Neural progenitor cell (in vitro differentiated cells): ENCODE data around the gene CAND2. TPM values are rescaled to one million over a fixed set of nuclear protein-coding genes. Genes with fewer than 3 reads are reported as not detected.

Experiments used
- DNase-seq: peaks from one replicate; pipeline ENCODE4 v3.0.0-alpha.2; 2016; ENCODE audit warnings: low spot score
- H2AFZ ChIP-seq: fragments of 200-600 bp; sonication (generic); replicated peaks from 2 replicates; pipeline ENCODE4 v1.6.1; 2016; ENCODE audit warnings: antibody characterized with exemption
- H3F3A ChIP-seq: fragments of 200-600 bp; sonication (generic); 2 replicates; pipeline ENCODE4 v1.6.1; 2016; ENCODE audit warnings: antibody characterized with exemption, low read depth
- H3K27ac ChIP-seq: fragments of 200-600 bp; sonication (generic); 2 replicates; pipeline ENCODE4 v1.5.1; 2016; ENCODE audit warnings: mild to moderate bottlenecking
- H3K27me3 ChIP-seq: fragments of 200-600 bp; sonication (generic); 2 replicates; pipeline ENCODE4 v1.6.1; 2016; ENCODE audit warnings: mild to moderate bottlenecking, moderate library complexity
- H3K36me3 ChIP-seq: fragments of 200-600 bp; sonication (generic); 2 replicates; pipeline ENCODE4 v1.5.1; 2016
- H3K4me1 ChIP-seq: fragments of 200-600 bp; sonication (generic); 2 replicates; pipeline ENCODE4 v1.6.1; 2016; ENCODE audit warnings: mixed run types
- H3K4me2 ChIP-seq: fragments of 200-600 bp; sonication (generic); 2 replicates; pipeline ENCODE4 v1.6.1; 2016
- H3K4me3 ChIP-seq: fragments of 200-600 bp; sonication (generic); 2 replicates; pipeline ENCODE4 v1.5.1; 2016
- H3K79me2 ChIP-seq: fragments of 200-600 bp; sonication (generic); 2 replicates; pipeline ENCODE4 v1.6.1; 2016; ENCODE audit warnings: low read depth
- H3K9ac ChIP-seq: fragments of 200-600 bp; sonication (generic); 2 replicates; pipeline ENCODE4 v1.6.1; 2016
- H3K9me3 ChIP-seq: fragments of 200-600 bp; sonication (generic); 2 replicates; pipeline ENCODE4 v1.5.1; 2016; ENCODE audit warnings: low read depth
- H4K20me1 ChIP-seq: fragments of 200-600 bp; sonication (generic); 2 replicates; pipeline ENCODE4 v1.6.1; 2016; ENCODE audit warnings: low read depth
- H3K27ac Mint-ChIP-seq: 3 replicates; pipeline ENCODE4 v1.8.0; 2021; ENCODE audit warnings: mixed read lengths
- H3K27me3 Mint-ChIP-seq: 2 replicates; pipeline ENCODE4 v1.8.0; 2022; ENCODE audit warnings: low read depth, mild to moderate bottlenecking, inconsistent platforms, moderate library complexity, mixed read lengths; ENCODE audit not compliant: insufficient read depth
- H3K36me3 Mint-ChIP-seq: 3 replicates; pipeline ENCODE4 v1.8.0; 2021; ENCODE audit warnings: mixed read lengths
- H3K4me1 Mint-ChIP-seq: 3 replicates; pipeline ENCODE4 v1.8.0; 2021; ENCODE audit warnings: mixed read lengths
- H3K4me3 Mint-ChIP-seq: 3 replicates; pipeline ENCODE4 v1.8.0; 2021; ENCODE audit warnings: mild to moderate bottlenecking, moderate library complexity, mixed read lengths
- H3K9me3 Mint-ChIP-seq: 3 replicates; pipeline ENCODE4 v1.8.0; 2020; ENCODE audit warnings: mixed read lengths
- EZH2 ChIP-seq: fragments of 200-600 bp; sonication (generic); IDR thresholded peaks from 2 replicates; pipeline ENCODE4 v1.6.1; 2017; ENCODE audit warnings: antibody characterized with exemption, mild to moderate bottlenecking, moderate library complexity
- EZH2phosphoT487 ChIP-seq: fragments of 200-600 bp; sonication (generic); IDR thresholded peaks from 2 replicates; pipeline ENCODE4 v1.6.1; 2017; ENCODE audit warnings: antibody characterized with exemption
- total RNA-seq: library from RNA; depleted of rRNA; stranded (reverse); fragments of >200 nt; gene quantifications from 2 replicates; pipeline ENCODE4 v1.2.3, GENCODE V29; 2015; ENCODE audit warnings: low replicate concordance
- TF ChIP-seq, protein P1 (sequence below): fragments of 200-600 bp; sonication (generic); IDR thresholded peaks from 2 replicates; pipeline ENCODE4 v1.5.1; 2017; ENCODE audit warnings: antibody characterized with exemption, mild to moderate bottlenecking

Gene CAND2
- total RNA-seq, 1 donor from 2014 or later, result 2.4 TPM

DNA sequence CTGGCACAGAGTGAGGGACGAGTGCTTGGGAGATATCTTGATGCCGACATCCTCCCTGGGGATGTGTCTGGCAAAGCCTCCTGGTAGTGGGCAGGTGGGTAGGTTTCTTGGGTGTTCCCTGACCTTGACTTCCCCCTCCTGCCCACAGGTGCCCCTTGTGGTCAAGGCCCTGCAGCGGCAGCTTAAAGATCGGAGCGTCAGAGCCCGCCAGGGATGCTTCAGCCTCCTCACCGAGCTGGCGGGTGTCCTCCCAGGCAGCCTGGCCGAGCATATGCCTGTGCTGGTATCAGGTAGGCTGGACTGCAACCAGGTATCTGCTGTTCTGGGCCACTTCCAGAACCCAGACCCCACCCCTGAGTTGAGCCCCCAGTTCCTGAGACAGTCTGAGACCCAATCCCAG is 19.2 kb downstream of the CAND2 start:
- H3K9me3 Mint-ChIP-seq, result no peaks in the 10 kb centered on the region
- H2AFZ ChIP-seq, result no peak overlapping the region
- H3K4me1 ChIP-seq, result peaks cover 5% of the 10 kb centered on the region
- no peaks in the 10 kb centered on the region for H3F3A ChIP-seq
- H3K27ac ChIP-seq, result no peak overlapping the region
- H3K36me3 Mint-ChIP-seq, result peaks cover 3% of the 10 kb centered on the region
- no peak overlapping the region for H3K4me3 Mint-ChIP-seq
- no peak overlapping the region for H3K4me2 ChIP-seq
- no peaks in the 10 kb centered on the region for H3K27me3 ChIP-seq
- H3K9ac ChIP-seq, result no peak overlapping the region
- H3K36me3 ChIP-seq, result no peaks in the 10 kb centered on the region
- no peaks in the 10 kb centered on the region for H3K9me3 ChIP-seq
- DNase-seq, result no peak
- H3K4me1 Mint-ChIP-seq, result peaks cover 1% of the 10 kb centered on the region
- peaks cover 2% of the 10 kb centered on the region for H3K27me3 Mint-ChIP-seq
- no peaks in the 10 kb centered on the region for H4K20me1 ChIP-seq
- TF ChIP-seq, protein P1, sequence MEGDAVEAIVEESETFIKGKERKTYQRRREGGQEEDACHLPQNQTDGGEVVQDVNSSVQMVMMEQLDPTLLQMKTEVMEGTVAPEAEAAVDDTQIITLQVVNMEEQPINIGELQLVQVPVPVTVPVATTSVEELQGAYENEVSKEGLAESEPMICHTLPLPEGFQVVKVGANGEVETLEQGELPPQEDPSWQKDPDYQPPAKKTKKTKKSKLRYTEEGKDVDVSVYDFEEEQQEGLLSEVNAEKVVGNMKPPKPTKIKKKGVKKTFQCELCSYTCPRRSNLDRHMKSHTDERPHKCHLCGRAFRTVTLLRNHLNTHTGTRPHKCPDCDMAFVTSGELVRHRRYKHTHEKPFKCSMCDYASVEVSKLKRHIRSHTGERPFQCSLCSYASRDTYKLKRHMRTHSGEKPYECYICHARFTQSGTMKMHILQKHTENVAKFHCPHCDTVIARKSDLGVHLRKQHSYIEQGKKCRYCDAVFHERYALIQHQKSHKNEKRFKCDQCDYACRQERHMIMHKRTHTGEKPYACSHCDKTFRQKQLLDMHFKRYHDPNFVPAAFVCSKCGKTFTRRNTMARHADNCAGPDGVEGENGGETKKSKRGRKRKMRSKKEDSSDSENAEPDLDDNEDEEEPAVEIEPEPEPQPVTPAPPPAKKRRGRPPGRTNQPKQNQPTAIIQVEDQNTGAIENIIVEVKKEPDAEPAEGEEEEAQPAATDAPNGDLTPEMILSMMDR, result no peak
- no peak for TF ChIP-seq EZH2
- no peak for TF ChIP-seq EZH2phosphoT487
- no peaks in the 10 kb centered on the region for H3K79me2 ChIP-seq
- no peak overlapping the region for H3K27ac Mint-ChIP-seq
- no peak overlapping the region for H3K4me3 ChIP-seq

DNA sequence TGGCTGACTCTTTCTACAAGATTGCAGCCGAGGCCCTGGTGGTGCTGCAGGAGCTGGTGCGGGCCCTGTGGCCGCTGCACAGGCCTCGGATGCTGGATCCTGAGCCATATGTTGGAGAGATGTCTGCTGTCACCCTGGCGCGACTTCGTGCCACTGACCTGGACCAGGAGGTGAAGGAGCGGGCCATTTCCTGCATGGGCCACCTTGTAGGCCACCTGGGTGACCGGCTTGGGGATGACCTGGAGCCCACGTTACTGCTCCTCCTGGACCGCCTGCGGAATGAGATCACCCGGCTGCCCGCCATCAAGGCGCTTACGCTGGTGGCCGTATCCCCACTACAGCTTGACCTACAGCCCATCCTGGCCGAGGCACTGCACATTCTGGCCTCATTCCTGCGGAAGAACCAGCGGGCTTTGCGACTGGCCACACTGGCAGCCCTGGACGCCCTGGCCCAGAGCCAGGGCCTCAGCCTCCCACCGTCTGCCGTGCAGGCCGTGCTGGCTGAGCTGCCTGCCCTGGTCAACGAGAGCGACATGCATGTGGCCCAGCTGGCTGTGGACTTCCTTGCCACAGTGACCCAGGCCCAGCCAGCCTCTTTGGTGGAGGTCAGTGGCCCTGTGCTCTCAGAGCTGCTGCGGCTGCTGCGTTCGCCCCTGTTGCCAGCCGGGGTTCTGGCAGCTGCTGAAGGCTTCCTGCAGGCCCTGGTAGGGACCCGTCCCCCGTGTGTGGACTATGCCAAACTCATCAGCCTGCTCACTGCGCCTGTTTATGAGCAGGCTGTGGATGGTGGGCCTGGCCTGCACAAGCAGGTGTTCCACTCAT is 20.3 kb downstream of the CAND2 start:
- Mint-ChIP-seq H3K36me3 (peaks cover 3% of the 10 kb centered on the region), H3K9me3 (no peaks in the 10 kb centered on the region), H3K27ac (no peak overlapping the region), H3K27me3 (peaks cover 2% of the 10 kb centered on the region), H3K4me1 (no peaks in the 10 kb centered on the region), H3K4me3 (no peak overlapping the region)
- DNase-seq, result no peak
- no peak overlapping the region for H3K4me3 ChIP-seq
- no peaks in the 10 kb centered on the region for H4K20me1 ChIP-seq
- no peaks in the 10 kb centered on the region for H3K4me1 ChIP-seq
- no peaks in the 10 kb centered on the region for H3K9me3 ChIP-seq
- TF ChIP-seq EZH2 (no peak), EZH2phosphoT487 (no peak)
- TF ChIP-seq, protein P1, result no peak
- no peak overlapping the region for H2AFZ ChIP-seq
- no peak overlapping the region for H3K4me2 ChIP-seq
- H3K36me3 ChIP-seq, result no peaks in the 10 kb centered on the region
- H3F3A ChIP-seq, result no peaks in the 10 kb centered on the region
- H3K27me3 ChIP-seq, result no peaks in the 10 kb centered on the region
- H3K9ac ChIP-seq, result no peak overlapping the region
- H3K27ac ChIP-seq, result no peak overlapping the region
- no peaks in the 10 kb centered on the region for H3K79me2 ChIP-seq

DNA sequence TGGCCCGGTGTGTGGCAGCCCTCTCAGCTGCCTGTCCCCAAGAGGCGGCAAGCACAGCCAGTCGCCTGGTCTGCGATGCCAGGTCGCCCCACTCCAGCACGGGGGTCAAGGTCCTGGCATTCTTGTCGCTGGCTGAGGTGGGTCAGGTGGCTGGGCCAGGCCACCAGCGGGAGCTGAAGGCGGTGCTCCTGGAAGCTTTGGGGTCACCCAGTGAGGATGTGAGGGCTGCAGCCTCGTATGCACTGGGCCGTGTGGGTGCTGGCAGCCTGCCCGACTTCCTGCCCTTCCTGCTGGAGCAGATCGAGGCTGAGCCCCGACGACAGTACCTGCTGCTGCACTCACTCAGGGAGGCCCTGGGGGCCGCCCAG is 20.8 kb downstream of the CAND2 start:
- Mint-ChIP-seq H3K9me3 (no peaks in the 10 kb centered on the region), H3K36me3 (peaks cover 3% of the 10 kb centered on the region), H3K4me3 (no peak overlapping the region), H3K4me1 (no peaks in the 10 kb centered on the region), H3K27ac (no peak overlapping the region), H3K27me3 (peaks cover 2% of the 10 kb centered on the region)
- Histone ChIP-seq H4K20me1 (no peaks in the 10 kb centered on the region), H3K36me3 (no peaks in the 10 kb centered on the region), H3K4me1 (no peaks in the 10 kb centered on the region), H3K27me3 (no peaks in the 10 kb centered on the region), H3F3A (no peaks in the 10 kb centered on the region), H3K9me3 (no peaks in the 10 kb centered on the region), H3K79me2 (no peaks in the 10 kb centered on the region), H3K4me3 (no peak overlapping the region), H3K4me2 (no peak overlapping the region), H3K9ac (no peak overlapping the region), H2AFZ (no peak overlapping the region), H3K27ac (no peak overlapping the region)
- TF ChIP-seq, protein P1, result no peak
- TF ChIP-seq EZH2phosphoT487, result no peak
- no peak for TF ChIP-seq EZH2
- no peak for DNase-seq
